Activated CD4-positive, alpha-beta T cell treated with anti-CD3 and anti-CD28 coated beads, Interleukin-2, amount 10 ng/mL, durations not matched to agents 24 days and 14 days (primary cell): ENCODE data around the gene CHST4. TPM values are rescaled to one million over a fixed set of nuclear protein-coding genes. Genes with fewer than 3 reads are reported as not detected.

Experiments
- DNase-seq: peaks from one replicate; pipeline ENCODE4 v3.0.0; 2022
- H3K27ac Mint-ChIP-seq: one replicate; pipeline ENCODE4 v1.8.0; 2022; ENCODE audit warnings: mild to moderate bottlenecking, mixed read lengths
- H3K27me3 Mint-ChIP-seq: one replicate; pipeline ENCODE4 v1.8.0; 2022; ENCODE audit warnings: mixed read lengths
- H3K36me3 Mint-ChIP-seq: one replicate; pipeline ENCODE4 v1.8.0; 2022; ENCODE audit warnings: low read depth, mild to moderate bottlenecking, mixed read lengths
- H3K4me1 Mint-ChIP-seq: one replicate; pipeline ENCODE4 v1.8.0; 2021; ENCODE audit warnings: mixed read lengths
- H3K4me3 Mint-ChIP-seq: one replicate; pipeline ENCODE4 v1.8.0; 2022; ENCODE audit warnings: mild to moderate bottlenecking, moderate library complexity, mixed read lengths
- H3K9me3 Mint-ChIP-seq: one replicate; pipeline ENCODE4 v1.8.0; 2021; ENCODE audit warnings: mixed read lengths
- intact Hi-C: fragments of 100-400 bp; cut with micrococcal nuclease; formaldehyde crosslinking; loops from one replicate; pipeline ENCODE4 v1.15.1; 2023
- total RNA-seq: library from RNA; stranded (reverse); gene quantifications from 2 replicates; pipeline ENCODE4 v1.2.3, GENCODE V29; 2022

CHST4 gene
- total RNA-seq: not detected in 2 replicates

DNA sequence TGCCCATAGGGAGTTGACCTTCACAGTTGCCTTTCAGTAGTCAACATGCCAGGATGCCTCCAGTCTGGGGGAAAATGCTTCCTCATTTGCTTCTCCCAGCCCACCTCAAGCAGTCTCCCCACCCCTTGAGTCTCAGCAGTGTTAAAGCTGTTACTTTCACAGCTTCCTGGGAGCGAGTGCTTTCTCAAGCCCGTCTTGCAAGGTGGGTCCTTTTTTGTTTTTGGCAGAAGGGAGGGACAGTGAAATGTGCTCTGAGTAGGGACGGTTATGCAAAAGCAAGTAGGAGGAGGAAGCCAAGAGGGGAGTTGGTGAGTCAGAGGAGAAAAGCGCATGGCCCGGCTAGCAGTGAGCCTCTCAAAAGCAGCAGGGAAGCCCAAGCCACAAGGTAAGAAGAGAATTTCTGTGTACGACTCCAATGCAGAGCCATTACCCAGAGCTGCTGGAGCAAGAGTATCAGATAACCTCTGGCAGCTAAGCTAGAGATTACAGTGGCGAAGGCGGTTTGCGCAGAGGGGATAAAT is at the start of gene CHST4:
Gene CHST4, plus strand, starts transcription at position 316 of the 521 bp plus-strand sequence. CDS start 10,252 bp downstream, outside the sequence.
- Mint-ChIP-seq H3K27me3 (peaks cover 22% of the 10 kb centered on the region), H3K9me3 (no peaks in the 10 kb centered on the region)
- no peak for DNase-seq

DNA sequence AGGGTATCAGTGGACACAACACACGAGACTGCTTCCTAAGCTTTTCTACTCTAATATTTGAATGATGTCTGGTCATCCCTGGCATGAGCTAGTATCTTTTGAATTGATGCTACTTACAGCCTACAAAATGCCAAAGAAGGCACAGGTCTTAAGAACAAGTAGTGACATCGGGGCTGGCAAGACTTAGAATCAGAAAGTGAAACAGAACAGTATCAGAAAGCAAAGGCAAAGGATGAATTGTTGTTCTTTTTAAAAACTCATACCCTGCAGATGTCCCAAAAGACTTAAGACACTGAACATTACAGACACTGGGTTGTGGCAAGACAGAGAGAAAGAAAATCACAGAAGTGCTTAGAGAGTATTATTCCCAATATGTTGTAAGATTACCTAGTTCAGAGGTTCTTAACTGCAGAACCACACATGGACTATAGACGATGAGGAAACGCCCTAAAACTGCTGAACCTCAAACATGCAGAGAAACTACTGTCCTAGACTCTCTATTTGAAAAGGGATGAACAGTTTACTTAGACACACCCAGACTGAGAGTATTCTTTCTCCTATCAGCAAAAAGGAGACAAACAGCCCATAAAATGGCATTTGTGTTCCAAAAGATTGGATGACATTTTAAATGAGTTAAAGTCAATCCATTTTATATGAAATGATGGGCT is 49.6 kb upstream of the CHST4 start:
- Mint-ChIP-seq H3K9me3 (no peaks in the 10 kb centered on the region), H3K27me3 (no peaks in the 10 kb centered on the region), H3K27ac (no peak overlapping the region), H3K4me1 (peaks cover 9% of the 10 kb centered on the region), H3K36me3 (no peaks in the 10 kb centered on the region), H3K4me3 (peak overlapping the region; percentile 36)
- no peak for DNase-seq
- intact Hi-C loops: no loop called here

More for the DNA sequence above, at the start of gene CHST4:
- intact Hi-C loops: no loop called here
- H3K27ac Mint-ChIP-seq: no peak within 1 kb of the TSS
- no peak within 1 kb of the TSS for H3K4me3 Mint-ChIP-seq
- no peaks in the 10 kb centered on the region for H3K36me3 Mint-ChIP-seq
- peaks cover 3% of the 10 kb centered on the region for H3K4me1 Mint-ChIP-seq

DNA sequence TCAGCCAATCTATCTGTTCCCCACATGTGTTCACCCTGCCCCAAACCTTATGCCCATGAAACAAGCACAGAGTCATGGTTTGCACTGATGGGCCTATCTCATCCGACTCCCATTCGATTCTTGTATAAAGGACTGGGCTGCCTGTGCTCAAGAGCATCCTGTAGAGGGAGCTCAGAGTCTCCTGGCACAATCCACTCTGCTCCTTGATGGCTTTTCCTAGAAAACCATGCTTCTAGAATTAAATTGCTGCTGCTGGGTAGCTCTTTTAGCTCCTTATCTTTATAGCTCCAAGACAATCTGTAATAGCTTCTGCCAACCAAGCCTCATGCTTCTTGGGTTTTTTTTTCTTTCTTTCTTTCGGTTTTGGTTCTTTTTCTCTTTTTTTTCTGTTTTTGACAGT is 46.8 kb upstream of the CHST4 start:
- peaks cover 17% of the 10 kb centered on the region for H3K4me1 Mint-ChIP-seq
- intact Hi-C loops: no loop called here
- no peaks in the 10 kb centered on the region for H3K9me3 Mint-ChIP-seq
- no peak overlapping the region for H3K27ac Mint-ChIP-seq
- no peak overlapping the region for H3K4me3 Mint-ChIP-seq
- no peaks in the 10 kb centered on the region for H3K27me3 Mint-ChIP-seq
- no peak for DNase-seq
- H3K36me3 Mint-ChIP-seq: no peaks in the 10 kb centered on the region

GRCh38 chr16:71480956-71481355 is 45.3 kb upstream of the CHST4 start:
- Mint-ChIP-seq H3K27ac (no peak overlapping the region), H3K36me3 (no peaks in the 10 kb centered on the region)
- intact Hi-C loops: no loop called here

DNA sequence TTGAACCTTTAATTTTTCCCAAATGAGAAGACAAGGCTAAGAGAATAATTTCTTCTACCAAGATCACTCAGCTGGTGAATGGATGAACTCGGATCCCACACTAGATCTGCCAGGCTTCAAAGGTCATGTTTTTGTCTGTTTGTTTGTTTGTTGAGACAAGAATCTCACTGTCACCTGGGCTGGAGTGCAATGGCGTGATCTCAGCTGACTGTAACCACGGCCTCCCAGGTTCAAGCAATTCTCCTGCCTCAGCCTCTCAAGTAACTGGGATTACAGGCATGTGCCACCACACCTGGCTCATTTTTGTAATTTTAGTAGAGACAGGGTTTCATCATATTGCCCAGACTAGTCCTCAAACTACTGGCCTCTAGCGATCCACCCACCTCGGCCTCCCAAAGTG is 43.7 kb upstream of the CHST4 start:
- peaks cover 14% of the 10 kb centered on the region for H3K4me1 Mint-ChIP-seq
- H3K27me3 Mint-ChIP-seq: no peaks in the 10 kb centered on the region
- DNase-seq: no peak
- no peaks in the 10 kb centered on the region for H3K36me3 Mint-ChIP-seq
- no peaks in the 10 kb centered on the region for H3K9me3 Mint-ChIP-seq
- intact Hi-C loops: no loop called here
- H3K27ac Mint-ChIP-seq: no peak overlapping the region
- H3K4me3 Mint-ChIP-seq: no peak overlapping the region

More at GRCh38 chr16:71480956-71481355, 45.3 kb upstream of the CHST4 start:
- H3K27me3 Mint-ChIP-seq: no peaks in the 10 kb centered on the region
- H3K4me1 Mint-ChIP-seq: peaks cover 21% of the 10 kb centered on the region
- H3K4me3 Mint-ChIP-seq: no peak overlapping the region
- no peaks in the 10 kb centered on the region for H3K9me3 Mint-ChIP-seq
- DNase-seq: no peak

- Mint-ChIP-seq H3K4me1 (peaks cover 12% of the 10 kb centered on the region), H3K36me3 (no peaks in the 10 kb centered on the region), H3K27ac (peak overlapping the region; percentile 84), H3K9me3 (no peaks in the 10 kb centered on the region), H3K4me3 (peak overlapping the region; percentile 87), H3K27me3 (no peaks in the 10 kb centered on the region)
- peak; percentile 93 for DNase-seq
- intact Hi-C loops: loop anchor here (1.0 kb wide), 1 partner anchor 22 kb away; the partner anchor contains the start of gene ZNF23
Measured at GRCh38 chr16:71484006-71484893, 42.0 kb upstream of the CHST4 start.

GRCh38 chr16:71489122-71489521 is 37.1 kb upstream of the CHST4 start, which contains the start of gene ZNF19:
Gene ZNF19, minus strand, starts transcription at chr16:71489324. Its CDS starts 7,210 bp downstream, at chr16:71482114.
- no peak within 1 kb of the TSS for H3K4me3 Mint-ChIP-seq
- intact Hi-C loops: no loop called here
- H3K36me3 Mint-ChIP-seq: no peaks in the 10 kb centered on the region
- peaks cover 3% of the 10 kb centered on the region for H3K27me3 Mint-ChIP-seq
- no peak for DNase-seq
- H3K9me3 Mint-ChIP-seq: no peaks in the 10 kb centered on the region
- no peak within 1 kb of the TSS for H3K27ac Mint-ChIP-seq
- peaks cover 4% of the 10 kb centered on the region for H3K4me1 Mint-ChIP-seq

DNA sequence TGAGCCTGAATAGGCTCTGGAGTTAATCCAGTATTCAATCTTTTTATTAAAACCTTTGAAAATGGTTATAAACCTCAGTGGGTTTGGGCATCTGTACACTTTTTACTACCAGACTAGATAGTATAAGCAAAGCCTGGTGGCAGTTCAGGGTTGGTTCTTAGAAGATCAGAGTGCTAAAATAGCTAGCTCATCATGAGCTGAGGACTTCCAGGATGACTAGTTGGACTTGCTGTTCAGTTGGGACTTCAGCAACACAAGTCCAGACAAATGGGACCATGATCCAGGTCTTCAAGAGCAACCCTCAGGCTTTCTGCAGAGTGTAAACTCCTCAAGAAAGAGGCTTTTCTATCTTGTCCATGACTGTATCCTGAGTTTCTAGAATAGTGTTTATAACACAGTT is 35.9 kb upstream of the CHST4 start:
- H3K4me1 Mint-ChIP-seq: no peaks in the 10 kb centered on the region
- H3K36me3 Mint-ChIP-seq: no peaks in the 10 kb centered on the region

GRCh38 chr16:71491054-71491453 is 35.2 kb upstream of the CHST4 start:
- no peak overlapping the region for H3K4me3 Mint-ChIP-seq
- DNase-seq: no peak
- no peaks in the 10 kb centered on the region for H3K4me1 Mint-ChIP-seq
- H3K27ac Mint-ChIP-seq: no peak overlapping the region
- no peaks in the 10 kb centered on the region for H3K9me3 Mint-ChIP-seq
- intact Hi-C loops: no loop called here
- peaks cover 3% of the 10 kb centered on the region for H3K27me3 Mint-ChIP-seq
- no peaks in the 10 kb centered on the region for H3K36me3 Mint-ChIP-seq

More for the DNA sequence above, 35.9 kb upstream of the CHST4 start:
- Mint-ChIP-seq H3K9me3 (no peaks in the 10 kb centered on the region), H3K4me3 (no peak overlapping the region), H3K27me3 (peaks cover 3% of the 10 kb centered on the region), H3K27ac (no peak overlapping the region)
- DNase-seq: no peak
- intact Hi-C loops: no loop called here

DNA sequence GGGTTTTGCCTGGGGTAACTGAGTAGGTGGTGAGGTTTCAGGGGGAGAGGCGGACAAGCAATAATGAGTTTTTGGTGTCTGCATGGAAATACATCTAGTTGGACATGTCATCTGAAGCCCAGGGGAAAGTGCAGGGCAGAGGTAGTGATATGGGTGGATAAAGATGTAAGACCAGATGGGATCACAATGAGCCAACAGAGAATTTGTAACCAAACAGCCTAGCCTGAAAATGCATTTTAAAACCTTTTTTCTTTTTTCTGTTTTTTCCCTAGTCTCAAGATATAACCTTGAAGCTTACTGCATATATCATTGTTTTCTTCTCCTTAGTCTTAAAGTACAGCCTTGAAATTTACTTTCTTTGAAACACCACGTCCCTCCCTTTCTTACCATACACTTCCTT is 33.4 kb upstream of the CHST4 start:
- H3K4me3 Mint-ChIP-seq: no peak overlapping the region
- H3K36me3 Mint-ChIP-seq: no peaks in the 10 kb centered on the region
- no peaks in the 10 kb centered on the region for H3K4me1 Mint-ChIP-seq
- intact Hi-C loops: no loop called here
- DNase-seq: no peak
- no peaks in the 10 kb centered on the region for H3K9me3 Mint-ChIP-seq
- H3K27ac Mint-ChIP-seq: no peak overlapping the region
- peaks cover 3% of the 10 kb centered on the region for H3K27me3 Mint-ChIP-seq

GRCh38 chr16:71493213-71493612 is 33.0 kb upstream of the CHST4 start:
- no peaks in the 10 kb centered on the region for H3K9me3 Mint-ChIP-seq
- intact Hi-C loops: no loop called here
- H3K27ac Mint-ChIP-seq: no peak overlapping the region
- H3K36me3 Mint-ChIP-seq: no peaks in the 10 kb centered on the region
- no peak overlapping the region for H3K4me3 Mint-ChIP-seq
- H3K4me1 Mint-ChIP-seq: no peaks in the 10 kb centered on the region
- peaks cover 3% of the 10 kb centered on the region for H3K27me3 Mint-ChIP-seq
- no peak for DNase-seq

GRCh38 chr16:71498031-71498430 is 28.2 kb upstream of the CHST4 start:
- intact Hi-C loops: loop anchor here (2.0 kb wide), 1 partner anchor 57 kb away; no protein-coding TSS in a partner anchor
- Mint-ChIP-seq H3K27me3 (peaks cover 1% of the 10 kb centered on the region), H3K9me3 (no peaks in the 10 kb centered on the region)

GRCh38 chr16:71499775-71500364 is 26.4 kb upstream of the CHST4 start:
- Mint-ChIP-seq H3K9me3 (no peaks in the 10 kb centered on the region), H3K4me3 (no peak overlapping the region), H3K4me1 (no peaks in the 10 kb centered on the region), H3K27ac (no peak overlapping the region), H3K36me3 (no peaks in the 10 kb centered on the region), H3K27me3 (no peaks in the 10 kb centered on the region)
- peak; percentile 86 for DNase-seq
- intact Hi-C loops: loop anchor here (1.0 to 2.0 kb wide), 2 partner anchors 59 to 88 kb away; no protein-coding TSS in a partner anchor

More at GRCh38 chr16:71498031-71498430, 28.2 kb upstream of the CHST4 start:
- Mint-ChIP-seq H3K27ac (no peak overlapping the region), H3K4me3 (no peak overlapping the region), H3K4me1 (no peaks in the 10 kb centered on the region), H3K36me3 (no peaks in the 10 kb centered on the region)
- DNase-seq: no peak
